Spleen (tissue), 11 donors: ENCODE results near the gene MCC. TPM values are rescaled to one million over a fixed set of nuclear protein-coding genes. Genes with fewer than 3 reads are reported as not detected.

Source experiments
- DNase-seq: peaks from one replicate; pipeline ENCODE4 v3.0.0-alpha.2; 2020
- H3K27ac ChIP-seq, 8 donors: fragments of 200-600 bp; sonication (generic) in 7 of 8; 1 replicate in 4 of 8; 2 replicates in 4 of 8; pipeline versions ENCODE4 v1.5.0 to v1.8.0; 2016 to 2021; ENCODE audit warnings: inconsistent platforms in 4 of 8, mild to moderate bottlenecking in 4 of 8, moderate library complexity in 1 of 8
- H3K27me3 ChIP-seq, 7 donors: fragments of 200-600 bp; sonication (generic) in 6 of 7; replicated peaks in 1 of 7; 1 replicate in 4 of 7; 2 replicates in 3 of 7; pipeline versions ENCODE4 v1.5.0 to v1.8.0; 2016 to 2021; ENCODE audit warnings: inconsistent platforms in 3 of 7, mild to moderate bottlenecking in 1 of 7
- H3K36me3 ChIP-seq, 6 donors: fragments of 200-600 bp; sonication (generic) in 5 of 6; 1 replicate in 4 of 6; 2 replicates in 2 of 6; pipeline versions ENCODE4 v1.5.0 to v1.8.0; 2016 to 2021; ENCODE audit warnings: inconsistent platforms in 2 of 6
- H3K4me1 ChIP-seq, 6 donors: fragments of 200-600 bp; sonication (generic) in 5 of 6; 1 replicate in 3 of 6; 2 replicates in 3 of 6; pipeline versions ENCODE4 v1.5.0 to v1.8.0; 2016 to 2021; ENCODE audit warnings: inconsistent platforms in 3 of 6
- H3K4me3 ChIP-seq, 8 donors: fragments of 200-600 bp; sonication (generic) in 7 of 8; 1 replicate in 4 of 8; 2 replicates in 4 of 8; pipeline versions ENCODE4 v1.5.0 to v1.8.0; 2016 to 2021; ENCODE audit warnings: inconsistent platforms in 4 of 8, mild to moderate bottlenecking in 4 of 8, moderate library complexity in 2 of 8
- H3K9me3 ChIP-seq, 8 donors: fragments of 200-600 bp; sonication (generic) in 7 of 8; 1 replicate in 4 of 8; 2 replicates in 4 of 8; pipeline versions ENCODE4 v1.5.0 to v1.8.0; 2016 to 2021; ENCODE audit warnings: inconsistent platforms in 4 of 8
- POLR2A ChIP-seq, 3 donors: fragments of 450-650 bp; IDR thresholded peaks; one replicate each; pipeline ENCODE4 v1.5.1; 2017; ENCODE audit warnings: antibody characterized with exemption in 3 of 3, mild to moderate bottlenecking in 1 of 3
- POLR2AphosphoS5 ChIP-seq, 3 donors: sonication (generic); formaldehyde crosslinking; IDR thresholded peaks; one replicate each; pipeline ENCODE4 v1.5.1; 2017; ENCODE audit warnings: antibody characterized with exemption in 3 of 3
- WGBS, 5 donors: extraction: QIAGEN DNeasy Blood & Tissue Kit in 3 of 5; methylation state at CpG; one replicate each; pipeline versions ENCODE4 v1.1.5 to v1.1.7; 2013 to 2018; 5-methylcytosine and 5-hydroxymethylcytosine counted together
- intact Hi-C: fragments of 100-400 bp; cut with DNase I; formaldehyde crosslinking; loops from one replicate; pipeline ENCODE4 v1.15.0; 2023; ENCODE audit warnings: low total_unique reads
- polyA plus RNA-seq, 3 donors: library from polyadenylated mRNA; stranded (reverse); fragments of 200-250 nt; gene quantifications; one replicate each; pipeline ENCODE4 v1.2.1, GENCODE V29; 2013
- total RNA-seq, 7 donors: library from RNA; depleted of rRNA in 3 of 7; stranded (reverse); fragments of >200 nt in 3 of 7; fragmentation: NEBNext Ultra II Directional in 4 of 7; extraction: Animal tissue kit (Norgen Biotek cat#: 25700) in 4 of 7; gene quantifications; one replicate each; pipeline versions ENCODE4 v1.1.0 to v1.2.1, GENCODE V29; 2016 to 2021
- TF ChIP-seq, protein P1 (sequence below), 11 experiments: fragments of 200-600 bp in 7 of 11; fragments of 450-650 bp in 4 of 11; sonication (generic) in 4 of 11; IDR thresholded peaks in 8 of 11; conservative IDR thresholded peaks in 3 of 11; 1 replicate in 7 of 11; 2 replicates in 4 of 11; pipeline versions ENCODE4 v1.4.0 to v1.8.0; 2016 to 2021; ENCODE audit warnings: antibody characterized with exemption in 11 of 11, inconsistent platforms in 4 of 11, mild to moderate bottlenecking in 1 of 11
- donor health status: healthy with polysubstance abuse.
- donor health status: DM: no; HTN: no; CAD: no; lungs with moderate emphysema.
- donor health status: DM: no; HTN: no; CAD: no.
- donor health status: Bipolar disorder and iron deficiency.
- donor health status: healthy.
- donor health status: DM: no; HTN: no; CAD: no.
- donor health status: DM: yes; HTN: yes; CAD: no.

Gene MCC
- total and polyA plus RNA-seq, 10 donors: 1.3 to 32.8 (median 15.8) TPM

DNA sequence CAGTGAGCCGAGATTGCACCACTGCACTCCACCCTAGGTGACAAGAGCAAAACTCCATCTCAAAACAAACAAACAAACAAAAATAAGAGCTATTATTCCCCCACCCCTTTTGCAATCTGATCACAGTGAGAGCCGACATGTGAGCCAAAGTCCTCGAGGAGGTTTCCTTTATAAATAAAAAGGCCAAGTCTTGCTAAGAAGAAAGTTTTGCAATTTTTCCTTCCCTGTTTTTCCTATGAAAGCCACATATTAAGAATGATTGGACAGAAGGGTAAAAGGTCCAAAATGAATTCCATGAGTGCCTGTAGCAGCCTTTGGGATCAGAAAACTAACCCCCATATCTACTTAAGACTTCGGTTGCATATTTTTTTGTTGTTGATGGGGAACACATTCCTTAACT lies 233.1 kb downstream of the MCC start:
- TF ChIP-seq POLR2AphosphoS5 (IDR thresholded peaks at IDR 0.05) (no peak), POLR2A (IDR thresholded peaks at IDR 0.05) (no peak)
- TF ChIP-seq, protein P1, sequence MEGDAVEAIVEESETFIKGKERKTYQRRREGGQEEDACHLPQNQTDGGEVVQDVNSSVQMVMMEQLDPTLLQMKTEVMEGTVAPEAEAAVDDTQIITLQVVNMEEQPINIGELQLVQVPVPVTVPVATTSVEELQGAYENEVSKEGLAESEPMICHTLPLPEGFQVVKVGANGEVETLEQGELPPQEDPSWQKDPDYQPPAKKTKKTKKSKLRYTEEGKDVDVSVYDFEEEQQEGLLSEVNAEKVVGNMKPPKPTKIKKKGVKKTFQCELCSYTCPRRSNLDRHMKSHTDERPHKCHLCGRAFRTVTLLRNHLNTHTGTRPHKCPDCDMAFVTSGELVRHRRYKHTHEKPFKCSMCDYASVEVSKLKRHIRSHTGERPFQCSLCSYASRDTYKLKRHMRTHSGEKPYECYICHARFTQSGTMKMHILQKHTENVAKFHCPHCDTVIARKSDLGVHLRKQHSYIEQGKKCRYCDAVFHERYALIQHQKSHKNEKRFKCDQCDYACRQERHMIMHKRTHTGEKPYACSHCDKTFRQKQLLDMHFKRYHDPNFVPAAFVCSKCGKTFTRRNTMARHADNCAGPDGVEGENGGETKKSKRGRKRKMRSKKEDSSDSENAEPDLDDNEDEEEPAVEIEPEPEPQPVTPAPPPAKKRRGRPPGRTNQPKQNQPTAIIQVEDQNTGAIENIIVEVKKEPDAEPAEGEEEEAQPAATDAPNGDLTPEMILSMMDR (IDR thresholded peaks at IDR 0.05 in 8 of 11, conservative IDR thresholded peaks at IDR 0.05 in 3 of 11): no peak
- intact Hi-C loops: no loop called here
- peak overlapping the region in 2 of 8 donors; percentile 14 to 50 for H3K27ac ChIP-seq
- no peaks in the 10 kb centered on the region for H3K36me3 ChIP-seq
- no peak for DNase-seq
- 69 to 86% (median 76%) methylated on average over 4 of the region's 4 CpGs for WGBS, 5 donors
- no peaks in the 10 kb centered on the region for H3K9me3 ChIP-seq
- no peaks in the 10 kb centered on the region for H3K27me3 ChIP-seq
- no peak overlapping the region for H3K4me3 ChIP-seq
- H3K4me1 ChIP-seq: peaks cover 0 to 10% (median 2%) of the 10 kb centered on the region in 6 donors

DNA sequence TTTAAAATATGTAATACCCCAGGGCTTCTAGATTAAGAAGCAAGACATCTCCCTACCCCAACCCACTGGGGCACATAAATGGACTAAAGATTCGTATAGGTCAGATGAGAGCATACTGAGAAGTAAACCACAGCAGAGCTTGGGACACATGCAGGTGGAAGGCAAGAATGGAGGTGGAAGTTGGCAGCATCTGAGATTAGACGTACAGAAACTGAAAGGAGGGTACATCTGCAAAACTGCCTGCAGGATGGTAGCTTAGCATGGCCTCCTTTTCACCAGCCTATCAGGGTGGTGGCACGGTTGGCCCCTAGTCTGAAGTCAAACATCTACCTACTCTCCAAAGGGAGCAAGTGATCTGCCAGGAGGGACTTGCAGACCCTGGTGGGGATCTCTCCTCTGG lies 235.2 kb downstream of the MCC start:
- H3K4me3 ChIP-seq: no peak overlapping the region
- peaks cover 0 to 10% (median 2%) of the 10 kb centered on the region in 6 donors for H3K4me1 ChIP-seq
- H3K9me3 ChIP-seq: no peaks in the 10 kb centered on the region
- H3K27ac ChIP-seq: no peak overlapping the region
- no peak for TF ChIP-seq POLR2AphosphoS5 (IDR thresholded peaks at IDR 0.05)
- no peaks in the 10 kb centered on the region for H3K36me3 ChIP-seq
- DNase-seq: no peak
- 80 to 93% (median 84%) methylated on average over 3 of the region's 3 CpGs for WGBS, 5 donors
- intact Hi-C loops: no loop called here
- no peaks in the 10 kb centered on the region for H3K27me3 ChIP-seq

DNA sequence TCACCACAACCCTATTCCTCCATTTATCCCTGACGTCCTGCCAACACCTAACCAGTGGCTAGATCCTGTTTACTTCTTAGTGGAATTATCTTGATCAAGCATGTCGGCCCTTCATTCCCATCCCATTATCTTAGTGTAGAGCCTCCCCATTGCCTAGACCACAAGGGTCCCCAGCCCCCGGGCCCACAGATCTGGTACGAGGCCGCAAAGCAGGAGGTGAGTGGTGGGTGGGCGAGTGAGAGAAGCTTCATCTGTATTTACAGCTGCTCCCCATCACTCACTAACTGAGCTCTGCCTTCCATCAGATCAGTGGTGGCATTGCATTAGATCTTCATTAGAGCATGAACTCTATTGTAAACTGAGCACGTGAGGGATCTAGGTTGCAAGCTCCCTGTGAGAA lies 236.2 kb downstream of the MCC start:
- H3K27ac ChIP-seq: no peak overlapping the region
- WGBS, 5 donors: 84 to 95% (median 91%) methylated on average over 7 of the region's 7 CpGs
- intact Hi-C loops: no loop called here

DNA sequence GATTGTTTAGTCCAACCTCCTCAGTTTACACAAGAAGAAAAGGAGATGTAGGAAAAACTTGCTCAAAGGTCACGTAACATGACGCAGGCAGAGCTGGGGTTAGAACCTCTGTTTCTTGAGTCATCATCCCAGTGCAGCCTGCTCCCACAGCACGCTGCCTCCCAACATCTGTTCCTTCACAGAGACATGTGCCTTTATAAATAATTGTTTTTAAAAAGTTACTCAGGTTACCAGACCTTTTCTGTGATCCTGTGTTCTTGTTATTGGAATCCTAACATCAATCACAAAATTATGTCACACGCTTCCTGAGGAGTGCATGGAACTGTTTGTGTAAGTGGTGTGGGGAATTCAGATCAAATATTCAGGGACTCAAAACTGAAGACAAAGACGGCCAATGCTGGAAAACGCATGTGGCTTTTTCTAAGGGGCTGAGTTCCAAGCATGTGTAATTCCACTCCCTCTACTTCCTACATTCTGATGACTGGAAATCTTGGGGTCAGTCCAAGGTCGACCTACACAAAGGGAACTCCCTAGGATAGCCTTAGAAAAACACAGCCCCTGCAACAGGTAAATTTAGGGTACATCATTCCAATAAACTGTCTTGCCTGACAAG lies 237.8 kb downstream of the MCC start:
- H3K4me3 ChIP-seq: no peak overlapping the region
- no peaks in the 10 kb centered on the region for H3K27me3 ChIP-seq
- peak overlapping the region in 4 of 8 donors; percentile 10 to 28 (median 16) for H3K27ac ChIP-seq
- 52 to 75% (median 62%) methylated on average over 7 of the region's 7 CpGs for WGBS, 5 donors
- H3K4me1 ChIP-seq: peaks cover 0 to 10% (median 2%) of the 10 kb centered on the region in 6 donors
- no peak for DNase-seq
- H3K36me3 ChIP-seq: no peaks in the 10 kb centered on the region
- intact Hi-C loops: no loop called here
- H3K9me3 ChIP-seq: no peaks in the 10 kb centered on the region
- TF ChIP-seq, protein P1 (IDR thresholded peaks at IDR 0.05 in 8 of 11, conservative IDR thresholded peaks at IDR 0.05 in 3 of 11): no peak
- no peak for TF ChIP-seq POLR2A (IDR thresholded peaks at IDR 0.05)
- peak in 1 of 3 donors; percentile 68 for TF ChIP-seq POLR2AphosphoS5 (IDR thresholded peaks at IDR 0.05)

More for the DNA sequence above, 236.2 kb downstream of the MCC start:
- no peak for TF ChIP-seq POLR2AphosphoS5 (IDR thresholded peaks at IDR 0.05)
- no peak for TF ChIP-seq POLR2A (IDR thresholded peaks at IDR 0.05)
- TF ChIP-seq, protein P1 (IDR thresholded peaks at IDR 0.05 in 8 of 11, conservative IDR thresholded peaks at IDR 0.05 in 3 of 11): no peak
- Histone ChIP-seq H3K4me1 (peaks cover 0 to 10% (median 2%) of the 10 kb centered on the region in 6 donors), H3K9me3 (no peaks in the 10 kb centered on the region), H3K4me3 (no peak overlapping the region), H3K27me3 (no peaks in the 10 kb centered on the region), H3K36me3 (no peaks in the 10 kb centered on the region)
- no peak for DNase-seq
